HG02970 (cell line): ENCODE data around the gene ZNF536.

Experiments
- ATAC-seq: cut with Tn5 transposase; IDR thresholded peaks from one replicate; pipeline ENCODE4 v1.9.1; 2021; ENCODE audit warnings: mild to moderate bottlenecking, moderate library complexity, moderate number of reproducible peaks; ENCODE audit not compliant: unreplicated experiment, low FRiP score

The ZNF536 gene

GRCh38 chr19:30551271-30551670 lies 179.1 kb downstream of the ZNF536 start:
- no peak for ATAC-seq

- ATAC-seq: no peak
Measured at GRCh38 chr19:30552593-30552992, 180.4 kb downstream of the ZNF536 start.

DNA sequence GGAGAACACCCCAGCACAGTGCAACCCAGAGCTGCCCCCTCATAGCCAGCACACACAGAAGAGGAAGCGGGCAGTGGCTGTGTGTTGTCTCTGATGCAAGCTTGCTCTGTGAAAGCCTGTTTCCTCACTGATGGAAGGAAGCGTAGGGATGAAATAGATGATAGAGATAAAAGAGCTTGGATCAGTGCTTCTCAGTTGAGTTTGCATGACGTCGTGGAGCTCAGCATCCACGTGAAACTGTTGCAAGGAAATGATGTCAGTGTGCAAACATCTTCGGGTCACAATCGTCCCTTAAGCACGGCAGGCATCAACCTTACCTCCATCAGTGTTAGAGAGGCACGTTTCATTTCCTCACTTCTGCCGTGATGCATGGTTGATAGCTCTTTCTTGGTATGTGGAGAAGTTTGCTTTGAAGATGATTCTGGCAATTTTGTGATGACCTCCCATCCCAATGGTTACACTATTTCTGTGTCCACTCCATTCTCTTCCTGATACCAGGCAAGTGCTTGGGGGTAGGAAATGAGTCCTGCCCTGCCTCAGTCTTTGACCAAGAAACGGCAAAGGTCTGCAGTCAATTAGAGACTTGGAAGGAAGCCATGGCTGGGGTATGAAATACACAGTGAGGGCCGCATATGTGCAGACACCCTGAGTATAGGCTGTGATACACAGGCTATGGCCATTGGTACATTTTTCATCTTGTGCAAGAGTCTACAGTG lies 183.0 kb downstream of the ZNF536 start:
- ATAC-seq: no peak

- no peak for ATAC-seq
Measured at GRCh38 chr19:30555791-30556110, 183.6 kb downstream of the ZNF536 start.

DNA sequence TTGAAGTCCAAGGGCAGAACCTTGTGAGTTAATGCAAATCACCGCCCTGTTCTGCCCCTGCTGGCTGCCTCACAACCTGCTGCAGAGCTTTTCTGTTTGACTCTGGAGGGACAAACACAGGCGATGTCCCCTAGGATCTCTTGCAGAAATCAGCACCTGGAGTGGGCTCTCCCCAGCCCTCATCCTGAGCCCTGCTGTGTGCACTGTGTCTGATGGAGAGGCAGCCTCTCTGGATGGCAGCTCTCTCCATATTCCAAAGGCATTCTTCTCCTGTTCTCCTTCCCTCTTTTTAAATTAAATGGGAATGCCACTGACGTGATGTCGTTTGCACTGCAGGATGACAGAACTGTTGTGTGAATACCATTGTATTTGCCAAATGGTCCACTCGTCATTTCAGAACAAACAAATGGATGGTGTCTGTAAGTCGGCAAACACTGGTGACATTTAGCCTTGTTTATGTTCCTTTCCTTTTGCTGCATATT lies 184.1 kb downstream of the ZNF536 start:
- ATAC-seq: no peak

DNA sequence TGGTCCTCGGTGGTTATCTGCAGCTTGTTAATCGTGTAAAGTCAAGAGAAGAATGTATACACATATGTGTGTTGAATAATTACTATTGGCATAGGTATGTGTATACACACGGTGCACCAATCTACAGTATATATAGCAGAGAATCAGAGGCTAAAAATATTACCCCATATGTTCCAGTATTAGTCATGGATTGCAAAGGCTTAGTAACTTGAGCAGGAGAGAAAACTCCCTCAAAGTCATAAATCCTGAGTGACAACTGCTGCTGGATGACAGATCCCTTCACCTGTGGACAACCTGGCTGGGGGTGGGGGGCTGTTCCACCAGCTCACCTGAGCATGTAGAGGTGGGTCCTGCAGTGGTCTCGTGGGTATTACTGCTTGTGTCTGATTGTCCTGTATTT lies 185.0 kb downstream of the ZNF536 start:
- no peak for ATAC-seq

- ATAC-seq: no peak
Measured at GRCh38 chr19:30557927-30558557, 185.9 kb downstream of the ZNF536 start.

DNA sequence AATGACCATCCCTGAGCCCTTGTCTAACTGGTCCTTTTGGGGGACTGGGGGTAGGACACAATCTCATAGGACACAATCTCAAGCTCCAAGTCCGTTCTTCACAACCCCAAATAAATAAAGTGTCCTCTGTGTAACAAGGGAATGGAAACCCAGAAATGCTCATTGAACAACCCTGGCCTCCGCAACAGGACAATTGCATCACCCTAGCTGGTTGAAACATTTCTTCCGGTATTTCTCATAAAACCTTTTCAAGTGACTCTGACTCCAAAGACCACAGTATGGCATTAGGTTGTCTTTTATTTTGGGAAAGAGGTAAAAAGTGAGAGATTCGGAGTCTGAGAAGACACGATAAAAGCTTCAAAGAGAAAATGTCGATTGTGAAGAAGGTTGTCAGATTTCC lies 186.6 kb downstream of the ZNF536 start:
- no peak for ATAC-seq

DNA sequence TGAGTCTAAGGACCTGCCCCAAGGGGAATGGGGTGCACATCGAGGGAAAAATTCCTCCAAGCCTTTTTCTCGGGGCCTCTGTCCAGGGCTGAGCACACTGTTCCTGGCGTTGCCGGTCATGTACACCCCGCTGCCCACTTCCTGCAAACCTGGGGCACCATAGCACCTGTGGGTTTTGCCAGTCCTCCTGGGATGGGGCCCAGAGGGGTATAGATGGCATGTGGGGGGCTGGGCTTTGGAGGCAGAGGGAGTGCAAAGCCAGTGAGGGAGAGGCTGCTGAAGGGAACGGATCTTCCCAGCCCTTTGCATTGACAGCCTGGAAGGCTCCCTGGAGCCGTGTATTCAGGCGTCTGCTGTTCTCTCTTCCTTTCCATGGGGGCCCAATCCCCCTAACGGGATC lies 187.3 kb downstream of the ZNF536 start:
- ATAC-seq: no peak

DNA sequence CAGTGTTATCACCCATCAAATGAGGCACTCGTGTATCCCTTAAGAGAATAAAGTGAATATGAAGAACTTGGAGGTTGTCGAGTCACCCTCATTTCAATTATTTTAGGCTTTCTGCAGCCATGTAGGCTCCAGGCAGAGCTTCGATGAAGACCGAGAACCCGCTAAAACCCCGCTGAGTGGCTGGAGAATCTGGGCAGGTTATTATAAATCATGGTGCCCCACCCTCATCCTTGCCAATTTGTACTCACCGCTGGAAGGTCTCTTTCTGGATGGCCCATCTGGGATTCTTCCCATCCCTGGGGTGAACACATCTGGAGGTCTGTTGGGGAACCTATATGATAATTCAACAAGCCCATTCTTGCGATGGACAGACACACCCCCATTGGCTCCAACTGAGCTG lies 190.8 kb downstream of the ZNF536 start:
- ATAC-seq: no peak

DNA sequence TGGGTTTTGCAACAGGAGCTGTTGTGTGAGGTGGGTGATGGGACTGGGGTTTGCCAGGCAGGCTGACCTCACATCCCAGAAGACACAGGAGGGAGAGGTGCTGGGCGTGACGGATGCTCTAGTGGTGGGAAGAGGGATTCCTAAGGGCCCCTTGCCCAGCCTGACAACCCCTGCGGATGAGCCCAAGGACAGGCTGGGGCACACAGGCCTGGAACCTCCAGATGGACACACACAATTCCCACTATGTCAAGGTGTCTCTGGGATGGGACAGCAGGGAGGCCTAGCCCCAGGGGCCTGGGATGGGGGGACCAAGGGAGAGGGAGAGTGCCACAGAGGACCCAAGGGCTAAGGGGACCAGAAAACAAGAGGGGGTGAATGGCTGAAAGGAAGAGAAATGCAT lies 191.5 kb downstream of the ZNF536 start:
- ATAC-seq: no peak

GRCh38 chr19:30564551-30565011 lies 192.4 kb downstream of the ZNF536 start:
- ATAC-seq: no peak

- no peak for ATAC-seq
Measured at GRCh38 chr19:30565636-30566035, 193.5 kb downstream of the ZNF536 start.

DNA sequence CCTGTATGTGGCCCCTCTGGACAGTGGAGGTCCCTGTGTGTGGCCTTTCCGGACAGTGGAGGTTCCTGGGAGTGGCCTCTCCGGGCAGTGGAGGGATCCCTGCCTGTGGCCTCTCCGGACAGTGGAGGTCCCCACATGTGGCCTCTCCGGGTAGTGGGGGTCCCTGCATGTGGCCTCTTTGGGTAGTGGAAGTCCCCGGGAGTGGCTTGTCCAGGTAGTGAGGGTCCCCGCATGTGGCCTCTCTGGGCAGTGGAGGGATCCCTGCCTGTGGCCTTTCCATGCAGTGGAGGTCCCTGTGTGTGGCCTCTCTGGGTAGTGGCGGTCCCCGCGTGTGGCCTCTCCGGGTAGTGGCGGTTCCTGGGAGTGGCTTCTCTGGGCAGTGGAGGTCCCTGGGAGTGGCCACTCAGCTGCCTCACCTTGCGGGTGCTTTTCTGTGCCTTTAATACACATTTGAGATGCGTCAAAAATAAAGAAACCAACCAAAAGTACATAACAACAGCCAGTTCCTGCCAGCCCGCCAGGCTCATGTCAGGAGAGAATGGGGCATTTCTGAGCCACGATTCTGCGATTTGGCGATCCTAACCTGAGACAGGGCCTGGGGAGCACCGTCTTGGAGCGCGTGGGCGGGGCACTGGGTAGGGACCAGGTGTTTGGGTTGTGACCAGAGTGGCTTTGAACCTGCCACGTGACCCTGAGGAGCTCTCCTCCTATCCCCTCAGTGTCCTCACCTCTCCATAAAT lies 194.7 kb downstream of the ZNF536 start:
- ATAC-seq: no peak

GRCh38 chr19:30567536-30568232 lies 195.5 kb downstream of the ZNF536 start:
- no peak for ATAC-seq

DNA sequence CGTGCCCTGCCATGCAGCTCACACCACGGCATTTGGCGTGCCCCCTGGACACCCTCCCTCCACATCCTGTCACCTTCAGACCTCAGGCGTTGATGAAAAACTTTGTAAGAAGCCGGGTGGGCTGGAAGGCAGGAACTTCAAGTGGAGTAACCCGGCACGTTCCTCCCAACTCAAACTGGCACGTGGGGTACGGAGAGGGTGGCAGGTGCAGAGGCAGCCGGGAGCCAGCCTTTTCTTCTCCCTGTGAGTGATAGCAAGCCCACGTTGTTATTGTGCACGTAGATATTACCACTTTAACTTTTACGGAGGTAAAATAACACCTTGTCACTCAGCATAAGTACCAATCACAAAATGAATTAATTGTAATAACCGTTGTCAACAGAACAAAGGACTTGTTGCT lies 198.0 kb downstream of the ZNF536 start:
- no peak for ATAC-seq

- no peak for ATAC-seq
Measured at GRCh38 chr19:30577551-30578105, 205.4 kb downstream of the ZNF536 start.

DNA sequence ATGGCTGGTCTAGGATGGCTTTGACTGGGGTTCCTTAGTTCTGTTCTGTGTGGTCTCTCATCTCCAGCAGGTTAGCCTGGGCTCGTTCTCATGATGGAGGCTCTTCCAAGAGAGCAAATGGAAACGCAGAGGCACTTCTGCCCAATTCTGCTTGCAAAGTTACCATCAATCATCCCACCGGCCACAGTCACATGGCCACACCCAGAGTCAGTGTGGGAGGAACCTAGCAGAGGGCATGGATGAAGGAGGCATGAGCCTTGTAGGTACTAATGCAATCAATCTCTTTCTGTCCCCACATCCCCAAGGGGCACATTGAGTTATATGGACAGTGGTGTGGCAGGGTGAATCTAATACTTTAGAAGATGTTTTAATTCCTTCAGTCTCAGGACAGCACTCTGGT lies 207.2 kb downstream of the ZNF536 start:
- ATAC-seq: no peak

DNA sequence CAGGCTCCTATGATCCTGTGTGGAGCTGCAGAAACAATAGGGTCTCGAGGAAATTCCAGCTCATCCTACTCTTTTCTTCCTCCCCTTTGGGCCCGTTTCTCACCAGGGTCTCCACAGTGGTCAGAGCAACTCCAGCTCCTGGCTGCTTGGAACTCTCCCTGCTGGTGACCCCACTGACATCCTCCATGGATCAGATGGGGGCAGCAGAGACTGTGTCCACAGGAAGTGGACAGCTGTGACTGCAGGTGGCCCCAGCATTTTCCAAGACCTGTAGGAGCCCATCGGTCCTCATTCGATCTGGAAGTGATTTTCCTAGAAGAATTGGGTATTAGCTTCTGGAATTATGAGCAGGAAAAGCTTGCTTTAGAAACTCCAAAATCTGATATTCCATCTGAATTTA lies 208.5 kb downstream of the ZNF536 start:
- no peak for ATAC-seq

GRCh38 chr19:30584090-30584489 lies 211.9 kb downstream of the ZNF536 start:
- ATAC-seq: no peak

DNA sequence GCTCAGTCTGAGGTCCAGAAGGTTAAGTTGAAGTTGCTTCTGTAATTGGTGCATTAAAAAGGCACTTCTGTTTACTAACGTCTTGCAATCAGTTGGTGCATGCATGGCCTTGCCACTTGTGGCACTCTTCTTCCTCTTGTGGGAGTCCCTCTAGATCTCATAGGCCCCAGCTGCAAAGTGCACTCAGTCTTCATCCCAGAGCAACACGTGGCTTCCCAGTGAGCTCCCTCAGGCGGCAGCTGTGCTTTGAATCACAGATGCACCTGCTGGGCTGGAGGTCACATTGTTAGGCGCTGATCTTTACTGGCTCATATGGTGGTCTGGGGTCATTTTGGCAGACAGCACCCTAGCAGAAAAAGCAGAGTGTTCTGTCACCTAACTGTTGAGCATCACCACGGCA lies 215.7 kb downstream of the ZNF536 start:
- ATAC-seq: no peak
